ENCODE data around the gene PEPD. TPM values are rescaled to one million over a fixed set of nuclear protein-coding genes. Genes with fewer than 3 reads are reported as not detected.
A peak's percentile ranks its signal among the peaks of the same experiment; 100 is the strongest.

The PEPD gene
- total RNA-seq, 2 experiments from 2014 or later, result 17.5 to 23.0 TPM

GRCh38 chr19:33427801-33428626 is 93.6 kb downstream of the PEPD start:
- ATAC-seq (ENCODE audit: poor library complexity) (no peak), DNase-seq (no peak)
- intact Hi-C loops (cut with DNase I, micrococcal nuclease), result loop anchor here in 1 of 2 experiments (10.0 kb wide), 1 partner anchor 667 kb away; no protein-coding TSS in a partner anchor
- Histone ChIP-seq H3K27ac (ENCODE audit: low read depth in 1 of 2, low read length in 2 of 2) (no peak overlapping the region), H3K36me3 (ENCODE audit: insufficient read depth, low read length) (no peaks in the 10 kb centered on the region), H3K9me3 (ENCODE audit: control insufficient read depth in 1 of 2, insufficient read depth in 1 of 2, low read length in 2 of 2) (no peaks in the 10 kb centered on the region), H3K27me3 (ENCODE audit: control insufficient read depth in 1 of 2, insufficient read depth in 2 of 2, low read length in 2 of 2) (no peaks in the 10 kb centered on the region), H3K4me3 (ENCODE audit: low read length) (no peak overlapping the region), H3K4me1 (ENCODE audit: insufficient read depth, low read length) (peaks cover 22% of the 10 kb centered on the region)
- Mint-ChIP-seq H3K36me3 (ENCODE audit: low read depth) (no peaks in the 10 kb centered on the region), H3K27me3 (no peaks in the 10 kb centered on the region), H3K27ac (peak overlapping the region; percentile 91), H3K4me1 (ENCODE audit: low read depth) (peaks cover 19% of the 10 kb centered on the region), H3K9me3 (no peaks in the 10 kb centered on the region), H3K4me3 (no peak overlapping the region)
- TF ChIP-seq CTCF (IDR thresholded peaks at IDR 0.05), result no peak
- ChIA-PET POLR2A (no interaction called here), CTCF (no interaction called here)

GRCh38 chr19:33426621-33427361 is 94.8 kb downstream of the PEPD start:
- Histone ChIP-seq H3K9me3 (ENCODE audit: control insufficient read depth in 1 of 2, insufficient read depth in 1 of 2, low read length in 2 of 2) (no peaks in the 10 kb centered on the region), H3K4me3 (ENCODE audit: low read length) (no peak overlapping the region), H3K4me1 (ENCODE audit: insufficient read depth, low read length) (peaks cover 19% of the 10 kb centered on the region), H3K27me3 (ENCODE audit: control insufficient read depth in 1 of 2, insufficient read depth in 2 of 2, low read length in 2 of 2) (no peaks in the 10 kb centered on the region), H3K36me3 (ENCODE audit: insufficient read depth, low read length) (no peaks in the 10 kb centered on the region), H3K27ac (ENCODE audit: low read depth in 1 of 2, low read length in 2 of 2) (no peak overlapping the region)
- DNase-seq (no peak), ATAC-seq (ENCODE audit: poor library complexity) (no peak)
- no peak for TF ChIP-seq CTCF (IDR thresholded peaks at IDR 0.05)
- ChIA-PET POLR2A (no interaction called here), CTCF (interaction anchor here (0.6 kb wide), 1 partner anchor 210 kb away, joined by 3 read pairs; no protein-coding TSS in a partner anchor)
- peaks cover 19% of the 10 kb centered on the region for H3K4me1 Mint-ChIP-seq (ENCODE audit: low read depth)
- no peaks in the 10 kb centered on the region for H3K36me3 Mint-ChIP-seq (ENCODE audit: low read depth)
- intact Hi-C loops (cut with DNase I, micrococcal nuclease), result loop anchor here in 1 of 2 experiments (10.0 kb wide), 1 partner anchor 668 kb away; no protein-coding TSS in a partner anchor
- no peaks in the 10 kb centered on the region for H3K27me3 Mint-ChIP-seq
- no peak overlapping the region for H3K27ac Mint-ChIP-seq
- H3K4me3 Mint-ChIP-seq, result no peak overlapping the region
- H3K9me3 Mint-ChIP-seq, result no peaks in the 10 kb centered on the region

- H3K4me3 ChIP-seq (ENCODE audit: low read length), result no peak overlapping the region
- no peak for TF ChIP-seq CTCF (IDR thresholded peaks at IDR 0.05)
- DNase-seq, result no peak
- no peaks in the 10 kb centered on the region for H3K9me3 ChIP-seq (ENCODE audit: control insufficient read depth in 1 of 2, insufficient read depth in 1 of 2, low read length in 2 of 2)
- no peak for ATAC-seq (ENCODE audit: poor library complexity)
- no peaks in the 10 kb centered on the region for H3K36me3 Mint-ChIP-seq (ENCODE audit: low read depth)
- no peaks in the 10 kb centered on the region for H3K4me1 ChIP-seq (ENCODE audit: insufficient read depth, low read length)
- H3K4me3 Mint-ChIP-seq, result no peak overlapping the region
- no peak overlapping the region for H3K27ac ChIP-seq (ENCODE audit: low read depth in 1 of 2, low read length in 2 of 2)
- peaks cover 2% of the 10 kb centered on the region for H3K4me1 Mint-ChIP-seq (ENCODE audit: low read depth)
- H3K9me3 Mint-ChIP-seq, result no peaks in the 10 kb centered on the region
- ChIA-PET POLR2A (no interaction called here), CTCF (interaction anchor here (1.2 kb wide), 1 partner anchor 354 kb away, joined by 3 read pairs; no protein-coding TSS in a partner anchor)
- H3K27me3 Mint-ChIP-seq, result no peaks in the 10 kb centered on the region
- no peaks in the 10 kb centered on the region for H3K36me3 ChIP-seq (ENCODE audit: insufficient read depth, low read length)
- intact Hi-C loops (cut with DNase I, micrococcal nuclease), result loop anchor here in 1 of 2 experiments (10.0 kb wide), 1 partner anchor 671 kb away; no protein-coding TSS in a partner anchor
- H3K27me3 ChIP-seq (ENCODE audit: control insufficient read depth in 1 of 2, insufficient read depth in 2 of 2, low read length in 2 of 2), result no peaks in the 10 kb centered on the region
- H3K27ac Mint-ChIP-seq, result no peak overlapping the region
Measured at GRCh38 chr19:33424181-33424580, 97.4 kb downstream of the PEPD start.

Measured in CD4-positive, alpha-beta T cell (primary cell).